ENCODE results near the gene SPNS1.

DNA sequence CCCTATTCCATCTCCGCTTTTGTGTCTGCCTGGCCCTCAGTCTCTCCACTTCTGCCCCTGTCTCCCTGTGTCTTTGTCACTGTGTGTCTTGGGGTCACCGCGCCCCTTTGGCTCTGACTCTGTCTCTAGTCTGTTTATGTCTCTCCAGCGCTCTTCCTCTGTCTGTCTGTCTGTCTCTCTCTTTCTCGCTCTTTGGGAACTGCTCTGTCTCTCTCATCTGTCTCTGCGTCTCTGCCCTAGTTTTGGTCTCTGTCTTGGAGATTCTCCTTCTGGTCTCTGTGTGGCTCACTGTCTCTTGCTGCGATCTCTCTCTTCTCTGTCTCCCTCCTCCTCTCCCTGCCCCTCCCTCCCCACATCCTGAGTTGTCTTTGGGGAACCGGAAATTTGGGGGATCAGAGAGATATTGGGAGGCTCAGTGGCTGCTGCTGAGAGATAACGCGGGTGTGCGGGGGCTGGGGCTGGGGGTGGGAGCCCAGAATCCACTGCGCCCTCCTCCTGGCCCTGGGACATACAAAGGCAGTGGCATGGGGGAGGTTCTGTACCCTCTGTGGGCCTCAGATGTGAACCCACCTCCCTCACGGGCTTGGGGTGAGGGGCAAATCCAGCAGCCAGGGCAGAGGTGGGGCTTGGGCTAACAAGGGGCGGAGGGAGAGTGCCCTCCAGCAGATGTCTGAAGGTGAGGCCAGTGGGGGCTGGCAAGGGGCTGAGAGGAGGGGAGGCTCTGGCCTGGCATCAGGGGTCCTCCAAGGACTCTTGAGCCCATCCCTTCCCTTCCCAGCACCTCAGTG is 34.7 kb downstream of the SPNS1 start:
- TF ChIP-seq, protein P1, sequence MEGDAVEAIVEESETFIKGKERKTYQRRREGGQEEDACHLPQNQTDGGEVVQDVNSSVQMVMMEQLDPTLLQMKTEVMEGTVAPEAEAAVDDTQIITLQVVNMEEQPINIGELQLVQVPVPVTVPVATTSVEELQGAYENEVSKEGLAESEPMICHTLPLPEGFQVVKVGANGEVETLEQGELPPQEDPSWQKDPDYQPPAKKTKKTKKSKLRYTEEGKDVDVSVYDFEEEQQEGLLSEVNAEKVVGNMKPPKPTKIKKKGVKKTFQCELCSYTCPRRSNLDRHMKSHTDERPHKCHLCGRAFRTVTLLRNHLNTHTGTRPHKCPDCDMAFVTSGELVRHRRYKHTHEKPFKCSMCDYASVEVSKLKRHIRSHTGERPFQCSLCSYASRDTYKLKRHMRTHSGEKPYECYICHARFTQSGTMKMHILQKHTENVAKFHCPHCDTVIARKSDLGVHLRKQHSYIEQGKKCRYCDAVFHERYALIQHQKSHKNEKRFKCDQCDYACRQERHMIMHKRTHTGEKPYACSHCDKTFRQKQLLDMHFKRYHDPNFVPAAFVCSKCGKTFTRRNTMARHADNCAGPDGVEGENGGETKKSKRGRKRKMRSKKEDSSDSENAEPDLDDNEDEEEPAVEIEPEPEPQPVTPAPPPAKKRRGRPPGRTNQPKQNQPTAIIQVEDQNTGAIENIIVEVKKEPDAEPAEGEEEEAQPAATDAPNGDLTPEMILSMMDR (IDR thresholded peaks at IDR 0.05) = no peak
- TF ChIP-seq, protein P2, sequence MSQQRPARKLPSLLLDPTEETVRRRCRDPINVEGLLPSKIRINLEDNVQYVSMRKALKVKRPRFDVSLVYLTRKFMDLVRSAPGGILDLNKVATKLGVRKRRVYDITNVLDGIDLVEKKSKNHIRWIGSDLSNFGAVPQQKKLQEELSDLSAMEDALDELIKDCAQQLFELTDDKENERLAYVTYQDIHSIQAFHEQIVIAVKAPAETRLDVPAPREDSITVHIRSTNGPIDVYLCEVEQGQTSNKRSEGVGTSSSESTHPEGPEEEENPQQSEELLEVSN (IDR thresholded peaks at IDR 0.05; ENCODE audit: borderline replicate concordance, low read depth) = no peak
- TF ChIP-seq, protein P3, sequence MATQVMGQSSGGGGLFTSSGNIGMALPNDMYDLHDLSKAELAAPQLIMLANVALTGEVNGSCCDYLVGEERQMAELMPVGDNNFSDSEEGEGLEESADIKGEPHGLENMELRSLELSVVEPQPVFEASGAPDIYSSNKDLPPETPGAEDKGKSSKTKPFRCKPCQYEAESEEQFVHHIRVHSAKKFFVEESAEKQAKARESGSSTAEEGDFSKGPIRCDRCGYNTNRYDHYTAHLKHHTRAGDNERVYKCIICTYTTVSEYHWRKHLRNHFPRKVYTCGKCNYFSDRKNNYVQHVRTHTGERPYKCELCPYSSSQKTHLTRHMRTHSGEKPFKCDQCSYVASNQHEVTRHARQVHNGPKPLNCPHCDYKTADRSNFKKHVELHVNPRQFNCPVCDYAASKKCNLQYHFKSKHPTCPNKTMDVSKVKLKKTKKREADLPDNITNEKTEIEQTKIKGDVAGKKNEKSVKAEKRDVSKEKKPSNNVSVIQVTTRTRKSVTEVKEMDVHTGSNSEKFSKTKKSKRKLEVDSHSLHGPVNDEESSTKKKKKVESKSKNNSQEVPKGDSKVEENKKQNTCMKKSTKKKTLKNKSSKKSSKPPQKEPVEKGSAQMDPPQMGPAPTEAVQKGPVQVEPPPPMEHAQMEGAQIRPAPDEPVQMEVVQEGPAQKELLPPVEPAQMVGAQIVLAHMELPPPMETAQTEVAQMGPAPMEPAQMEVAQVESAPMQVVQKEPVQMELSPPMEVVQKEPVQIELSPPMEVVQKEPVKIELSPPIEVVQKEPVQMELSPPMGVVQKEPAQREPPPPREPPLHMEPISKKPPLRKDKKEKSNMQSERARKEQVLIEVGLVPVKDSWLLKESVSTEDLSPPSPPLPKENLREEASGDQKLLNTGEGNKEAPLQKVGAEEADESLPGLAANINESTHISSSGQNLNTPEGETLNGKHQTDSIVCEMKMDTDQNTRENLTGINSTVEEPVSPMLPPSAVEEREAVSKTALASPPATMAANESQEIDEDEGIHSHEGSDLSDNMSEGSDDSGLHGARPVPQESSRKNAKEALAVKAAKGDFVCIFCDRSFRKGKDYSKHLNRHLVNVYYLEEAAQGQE (IDR thresholded peaks at IDR 0.05) = no peak
- TF ChIP-seq JUN (IDR thresholded peaks at IDR 0.05) (no peak), ESRRA (IDR thresholded peaks at IDR 0.05; ENCODE audit: borderline replicate concordance, low read length) (no peak), POLR2A (IDR thresholded peaks at IDR 0.05; ENCODE audit: low read length) (no peak), CEBPB (IDR thresholded peaks at IDR 0.05) (no peak), EP300 (IDR thresholded peaks at IDR 0.05) (no peak), SMC3 (IDR thresholded peaks at IDR 0.05) (no peak), GATA3 (IDR thresholded peaks at IDR 0.05; ENCODE audit: borderline replicate concordance) (no peak), RAD21 (conservative IDR thresholded peaks at IDR 0.05 in 1 of 2, IDR thresholded peaks at IDR 0.05 in 1 of 2) (no peak), HOXA7 (CRISPR knock-in tag; IDR thresholded peaks at IDR 0.05) (no peak), SREBF2 (IDR thresholded peaks at IDR 0.05) (no peak), RARB (CRISPR knock-in tag; IDR thresholded peaks at IDR 0.05) (no peak)

Measured in A549 (cell line).